Measurements from ENCODE around the gene CAPN14.

DNA sequence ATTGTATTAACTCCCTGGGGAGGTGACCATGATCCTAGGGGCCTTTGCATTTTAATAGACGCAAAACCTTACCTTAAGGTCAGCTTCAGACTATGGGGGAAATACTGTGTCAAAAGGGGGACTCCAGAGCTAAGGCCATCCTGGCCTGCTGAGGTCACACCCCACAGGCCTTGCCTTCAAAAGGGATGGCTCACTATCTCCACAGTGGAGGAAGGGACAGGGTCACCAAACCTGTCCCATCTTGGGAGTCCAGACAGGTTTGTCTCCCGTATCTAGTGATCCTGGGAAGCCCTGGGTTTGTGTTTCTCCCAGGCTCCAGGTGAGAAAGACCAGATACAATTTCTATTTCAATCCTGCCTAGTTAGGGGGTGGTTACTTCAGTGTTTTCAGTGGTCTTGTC lies 24.9 kb downstream of the CAPN14 start:
- TF ChIP-seq, protein P1, sequence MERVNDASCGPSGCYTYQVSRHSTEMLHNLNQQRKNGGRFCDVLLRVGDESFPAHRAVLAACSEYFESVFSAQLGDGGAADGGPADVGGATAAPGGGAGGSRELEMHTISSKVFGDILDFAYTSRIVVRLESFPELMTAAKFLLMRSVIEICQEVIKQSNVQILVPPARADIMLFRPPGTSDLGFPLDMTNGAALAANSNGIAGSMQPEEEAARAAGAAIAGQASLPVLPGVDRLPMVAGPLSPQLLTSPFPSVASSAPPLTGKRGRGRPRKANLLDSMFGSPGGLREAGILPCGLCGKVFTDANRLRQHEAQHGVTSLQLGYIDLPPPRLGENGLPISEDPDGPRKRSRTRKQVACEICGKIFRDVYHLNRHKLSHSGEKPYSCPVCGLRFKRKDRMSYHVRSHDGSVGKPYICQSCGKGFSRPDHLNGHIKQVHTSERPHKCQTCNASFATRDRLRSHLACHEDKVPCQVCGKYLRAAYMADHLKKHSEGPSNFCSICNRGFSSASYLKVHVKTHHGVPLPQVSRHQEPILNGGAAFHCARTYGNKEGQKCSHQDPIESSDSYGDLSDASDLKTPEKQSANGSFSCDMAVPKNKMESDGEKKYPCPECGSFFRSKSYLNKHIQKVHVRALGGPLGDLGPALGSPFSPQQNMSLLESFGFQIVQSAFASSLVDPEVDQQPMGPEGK (CRISPR knock-in tag; IDR thresholded peaks at IDR 0.05; ENCODE audit: borderline replicate concordance): no peak
- TF ChIP-seq ZNF70 (CRISPR knock-in tag; IDR thresholded peaks at IDR 0.05) (no peak), RARB (CRISPR knock-in tag; IDR thresholded peaks at IDR 0.05) (no peak), ZFP3 (CRISPR knock-in tag; IDR thresholded peaks at IDR 0.05) (no peak), BACH2 (CRISPR knock-in tag; IDR thresholded peaks at IDR 0.05; ENCODE audit: borderline replicate concordance) (no peak), ZFP30 (CRISPR knock-in tag; IDR thresholded peaks at IDR 0.05) (no peak), TCF4 (CRISPR knock-in tag; IDR thresholded peaks at IDR 0.05; ENCODE audit: borderline replicate concordance) (no peak), ARNTL (CRISPR knock-in tag; IDR thresholded peaks at IDR 0.05; ENCODE audit: borderline replicate concordance, low read depth) (no peak), ISL1 (CRISPR knock-in tag; IDR thresholded peaks at IDR 0.05) (no peak)
- TF ChIP-seq, protein P2, sequence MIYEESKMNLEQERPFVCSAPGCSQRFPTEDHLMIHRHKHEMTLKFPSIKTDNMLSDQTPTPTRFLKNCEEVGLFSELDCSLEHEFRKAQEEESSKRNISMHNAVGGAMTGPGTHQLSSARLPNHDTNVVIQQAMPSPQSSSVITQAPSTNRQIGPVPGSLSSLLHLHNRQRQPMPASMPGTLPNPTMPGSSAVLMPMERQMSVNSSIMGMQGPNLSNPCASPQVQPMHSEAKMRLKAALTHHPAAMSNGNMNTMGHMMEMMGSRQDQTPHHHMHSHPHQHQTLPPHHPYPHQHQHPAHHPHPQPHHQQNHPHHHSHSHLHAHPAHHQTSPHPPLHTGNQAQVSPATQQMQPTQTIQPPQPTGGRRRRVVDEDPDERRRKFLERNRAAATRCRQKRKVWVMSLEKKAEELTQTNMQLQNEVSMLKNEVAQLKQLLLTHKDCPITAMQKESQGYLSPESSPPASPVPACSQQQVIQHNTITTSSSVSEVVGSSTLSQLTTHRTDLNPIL (CRISPR knock-in tag; IDR thresholded peaks at IDR 0.05; ENCODE audit: low read depth): no peak
- TF ChIP-seq, protein P3, sequence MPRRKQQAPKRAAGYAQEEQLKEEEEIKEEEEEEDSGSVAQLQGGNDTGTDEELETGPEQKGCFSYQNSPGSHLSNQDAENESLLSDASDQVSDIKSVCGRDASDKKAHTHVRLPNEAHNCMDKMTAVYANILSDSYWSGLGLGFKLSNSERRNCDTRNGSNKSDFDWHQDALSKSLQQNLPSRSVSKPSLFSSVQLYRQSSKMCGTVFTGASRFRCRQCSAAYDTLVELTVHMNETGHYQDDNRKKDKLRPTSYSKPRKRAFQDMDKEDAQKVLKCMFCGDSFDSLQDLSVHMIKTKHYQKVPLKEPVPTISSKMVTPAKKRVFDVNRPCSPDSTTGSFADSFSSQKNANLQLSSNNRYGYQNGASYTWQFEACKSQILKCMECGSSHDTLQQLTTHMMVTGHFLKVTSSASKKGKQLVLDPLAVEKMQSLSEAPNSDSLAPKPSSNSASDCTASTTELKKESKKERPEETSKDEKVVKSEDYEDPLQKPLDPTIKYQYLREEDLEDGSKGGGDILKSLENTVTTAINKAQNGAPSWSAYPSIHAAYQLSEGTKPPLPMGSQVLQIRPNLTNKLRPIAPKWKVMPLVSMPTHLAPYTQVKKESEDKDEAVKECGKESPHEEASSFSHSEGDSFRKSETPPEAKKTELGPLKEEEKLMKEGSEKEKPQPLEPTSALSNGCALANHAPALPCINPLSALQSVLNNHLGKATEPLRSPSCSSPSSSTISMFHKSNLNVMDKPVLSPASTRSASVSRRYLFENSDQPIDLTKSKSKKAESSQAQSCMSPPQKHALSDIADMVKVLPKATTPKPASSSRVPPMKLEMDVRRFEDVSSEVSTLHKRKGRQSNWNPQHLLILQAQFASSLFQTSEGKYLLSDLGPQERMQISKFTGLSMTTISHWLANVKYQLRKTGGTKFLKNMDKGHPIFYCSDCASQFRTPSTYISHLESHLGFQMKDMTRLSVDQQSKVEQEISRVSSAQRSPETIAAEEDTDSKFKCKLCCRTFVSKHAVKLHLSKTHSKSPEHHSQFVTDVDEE (CRISPR knock-in tag; IDR thresholded peaks at IDR 0.05): no peak
